HepG2 (cell line): ENCODE results near the gene OR6V1. TPM values are rescaled to one million over a fixed set of nuclear protein-coding genes. Genes with fewer than 3 reads are reported as not detected.

ENCODE experiments used
- ATAC-seq: fragments of 200-7000 bp; cut with Tn5 transposase; 3 replicates; pipeline ENCODE4 v1.9.1; 2020; ENCODE audit warnings: mild to moderate bottlenecking, moderate library complexity
- BruUV-seq: library from RNA; stranded (reverse); fragments of 400-500 nt; replicated peaks from 2 replicates; lab custom pipeline; 2021; lab: Mats Ljungman, UMichigan
- CTCF ChIA-PET: fragments of 300-600 bp; formaldehyde crosslinking; extraction: SDS; loops from one replicate; lab custom pipeline; 2021; ENCODE audit warnings: low total read pairs, inconsistent platforms, low intra/inter-chr PET ratio; lab: Yijun Ruan, JAX
- POLR2A ChIA-PET: fragments of 350-600 bp; sonication (Branson Sonifier 250); formaldehyde crosslinking; loops from one replicate; lab custom pipeline; 2020; ENCODE audit warnings: antibody characterized with exemption, inconsistent platforms; lab: Yijun Ruan, JAX
- DNase-seq: peaks from one replicate; pipeline ENCODE4 v3.0.0-alpha.2; 2015; ENCODE audit warnings: low spot score
- FAIRE-seq: peaks from 3 replicates; lab custom pipeline; 2011; peaks lifted over from hg19 to GRCh38; lab: Jason Lieb, UNC
- H2AFZ ChIP-seq: one replicate; pipeline ENCODE4 v1.6.1; 2011; ENCODE audit warnings: low read length, inconsistent platforms
- H3K27ac ChIP-seq: fragments of 300-600 bp; 3 replicates; pipeline ENCODE4 v1.8.0; 2011; ENCODE audit warnings: mixed run types, mild to moderate bottlenecking, mixed read lengths, low read length, inconsistent platforms; ENCODE audit not compliant: insufficient read depth; ENCODE audit errors: extremely low read length
- H3K27me3 ChIP-seq, 2 experiments: fragments of 200-600 bp in 1 of 2; 2 replicates in 1 of 2; 3 replicates in 1 of 2; pipeline versions ENCODE4 v1.6.0 to v1.8.0; 2011; ENCODE audit warnings: low read length in 2 of 2, mild to moderate bottlenecking in 2 of 2, moderate library complexity in 2 of 2, inconsistent platforms in 1 of 2; ENCODE audit not compliant: insufficient read depth in 2 of 2, control insufficient read depth in 1 of 2
- H3K36me3 ChIP-seq, 2 experiments: fragments of 200-600 bp in 1 of 2; replicated peaks in 1 of 2; 2 replicates in 1 of 2; 3 replicates in 1 of 2; pipeline versions ENCODE4 v1.5.1 to v1.8.0; 2011; ENCODE audit warnings: low read length in 2 of 2, inconsistent platforms in 1 of 2; ENCODE audit not compliant: insufficient read depth in 2 of 2, control insufficient read depth in 1 of 2
- H3K4me1 ChIP-seq: 2 replicates; pipeline ENCODE4 v1.5.1; 2012; ENCODE audit warnings: low read length, inconsistent platforms; ENCODE audit not compliant: insufficient read depth
- H3K4me2 ChIP-seq: 2 replicates; pipeline ENCODE4 v1.6.0; 2011; ENCODE audit warnings: low read depth, low read length, inconsistent platforms
- H3K4me3 ChIP-seq, 3 experiments: fragments of 200-600 bp in 1 of 3; sonication (generic), shearing (Covaris generic) in 1 of 3; replicated peaks in 1 of 3; 2 replicates each; pipeline ENCODE4 v1.5.1; 2011 to 2016; ENCODE audit warnings: low read length in 3 of 3, inconsistent platforms in 2 of 3, low read depth in 2 of 3, mild to moderate bottlenecking in 2 of 3, control low read depth in 1 of 3, mixed read lengths in 1 of 3; ENCODE audit not compliant: insufficient read depth in 1 of 3
- H3K79me2 ChIP-seq: one replicate; pipeline ENCODE4 v1.6.1; 2011; ENCODE audit warnings: low read length, inconsistent platforms; ENCODE audit not compliant: insufficient read depth
- H3K9ac ChIP-seq: 2 replicates; pipeline ENCODE4 v1.6.0; 2011; ENCODE audit warnings: mild to moderate bottlenecking, low read depth, low read length, inconsistent platforms; ENCODE audit not compliant: insufficient read depth
- H3K9me3 ChIP-seq: 2 replicates; pipeline ENCODE4 v1.5.1; 2012; ENCODE audit warnings: mild to moderate bottlenecking, low read length
- H4K20me1 ChIP-seq: 2 replicates; pipeline ENCODE4 v1.6.0; 2011; ENCODE audit warnings: inconsistent platforms, mild to moderate bottlenecking, low read length, moderate library complexity; ENCODE audit not compliant: insufficient read depth
- ATF3 ChIP-seq: sonication (generic); formaldehyde crosslinking; IDR thresholded peaks from 2 replicates; pipeline ENCODE4 v1.4.0; 2020; ENCODE audit warnings: missing genetic modification reagents
- BRD4 ChIP-seq: sonication (generic); formaldehyde crosslinking; IDR thresholded peaks from 2 replicates; pipeline ENCODE4 v1.4.0; 2020; ENCODE audit warnings: missing genetic modification reagents
- DZIP1 ChIP-seq: sonication (generic); formaldehyde crosslinking; IDR thresholded peaks from 2 replicates; pipeline ENCODE4 v1.5.0; 2020; ENCODE audit warnings: mild to moderate bottlenecking, missing genetic modification reagents
- ERF ChIP-seq: IDR thresholded peaks from 2 replicates; pipeline ENCODE4 v1.6.1; 2018; ENCODE audit warnings: missing biosample characterization, missing genetic modification reagents
- ETS1 ChIP-seq: sonication (generic); formaldehyde crosslinking; IDR thresholded peaks from 2 replicates; pipeline ENCODE4 v1.4.0; 2020; ENCODE audit warnings: missing genetic modification reagents
- MED13 ChIP-seq: sonication (generic); formaldehyde crosslinking; IDR thresholded peaks from 2 replicates; pipeline ENCODE4 v1.5.0; 2020; ENCODE audit warnings: missing genetic modification reagents
- MTERF4 ChIP-seq: sonication (generic); formaldehyde crosslinking; IDR thresholded peaks from 2 replicates; pipeline ENCODE4 v1.8.0; 2023; ENCODE audit warnings: mild to moderate bottlenecking, missing genetic modification reagents
- PAXIP1 ChIP-seq: sonication (generic); formaldehyde crosslinking; conservative IDR thresholded peaks from 2 replicates; pipeline ENCODE4 v1.4.0; 2020; ENCODE audit warnings: mild to moderate bottlenecking, missing genetic modification reagents, moderate library complexity
- RNF2 ChIP-seq: fragments of 450-650 bp; conservative IDR thresholded peaks from 2 replicates; pipeline ENCODE4 v1.6.1; 2016; ENCODE audit warnings: low read depth
- SMAD1 ChIP-seq: sonication (generic); formaldehyde crosslinking; IDR thresholded peaks from 2 replicates; pipeline ENCODE4 v1.4.0; 2020; ENCODE audit warnings: missing genetic modification reagents, low read depth, mild to moderate bottlenecking, borderline replicate concordance
- STAT6 ChIP-seq: sonication (generic); formaldehyde crosslinking; IDR thresholded peaks from 2 replicates; pipeline ENCODE4 v1.4.0; 2020; ENCODE audit warnings: missing genetic modification reagents, mild to moderate bottlenecking, borderline replicate concordance
- ZFP41 ChIP-seq: sonication (generic); formaldehyde crosslinking; IDR thresholded peaks from 2 replicates; pipeline ENCODE4 v1.4.0; 2020; ENCODE audit warnings: mild to moderate bottlenecking, missing genetic modification reagents, borderline replicate concordance
- ZNF460 ChIP-seq: sonication (generic); formaldehyde crosslinking; IDR thresholded peaks from 2 replicates; pipeline ENCODE4 v1.5.1; 2020; ENCODE audit warnings: missing genetic modification reagents, mild to moderate bottlenecking, borderline replicate concordance
- ZNF841 ChIP-seq: sonication (generic); formaldehyde crosslinking; IDR thresholded peaks from 2 replicates; pipeline ENCODE4 v1.8.1; 2023; ENCODE audit warnings: missing genetic modification reagents, borderline replicate concordance
- in situ Hi-C: cut with HindIII; loops from 2 replicates; pipeline ENCODE4 v1.10.0; 2017; ENCODE audit warnings: low pct_unique_long_range_greater_than_20kb; ENCODE audit not compliant: extremely low pct_ligation_motif_present
- intact Hi-C: fragments of 100-400 bp; cut with micrococcal nuclease; formaldehyde crosslinking; loops from one replicate; pipeline ENCODE4 v1.10.0; 2022; ENCODE audit not compliant: unreplicated experiment
- polyA plus RNA-seq, 8 experiments: library from polyadenylated mRNA; depleted of rRNA in 3 of 8; stranded (reverse) in 7 of 8; unstranded in 1 of 8; fragments of >200 nt; fragmentation: Illumina TruSeq in 4 of 8; extraction: Trizol in 4 of 8; gene quantifications; 2 replicates each; pipeline versions ENCODE4 v1.2.1 to v1.2.3, GENCODE V29; 2011 to 2016; ENCODE audit warnings: low read depth in 4 of 8, missing spikeins in 1 of 8, mixed read lengths in 1 of 8; ENCODE audit not compliant: insufficient read depth in 1 of 8
- total RNA-seq, 5 experiments: library from RNA; depleted of rRNA; stranded (reverse); fragments of >200 nt; fragmentation: Illumina TruSeq; extraction: Trizol; gene quantifications; 2 replicates each; pipeline ENCODE4 v1.2.3, GENCODE V29; 2016; ENCODE audit warnings: low read depth in 1 of 5

OR6V1 gene
- total and polyA plus RNA-seq, 2 of the 13 experiments (the other 11 are each of a cell fraction or from before 2014, with no cell fraction given) = not detected

- Histone ChIP-seq H3K36me3 (no peaks in the 10 kb centered on the region), H2AFZ (no peak overlapping the region), H3K9me3 (no peaks in the 10 kb centered on the region), H3K4me2 (no peak overlapping the region), H3K9ac (no peak overlapping the region), H3K4me1 (no peaks in the 10 kb centered on the region), H3K27me3 (no peaks in the 10 kb centered on the region; a peak in 1 of 5 replicates), H3K4me3 (no peak overlapping the region), H3K79me2 (no peaks in the 10 kb centered on the region), H4K20me1 (no peaks in the 10 kb centered on the region), H3K27ac (no peak overlapping the region)
- intact Hi-C loops = no loop called here
- in situ Hi-C loops = no loop called here
- no TSS peak for BruUV-seq
- DNase-seq (no peak), ATAC-seq (no peak), FAIRE-seq (no peak)
- CTCF ChIA-PET = no interaction called here
- POLR2A ChIA-PET = no interaction called here
- TF ChIP-seq RNF2 (no peak), STAT6 (no peak), ERF (CRISPR knock-in tag) (no peak), DZIP1 (CRISPR knock-in tag) (no peak), ZFP41 (CRISPR knock-in tag) (no peak), MED13 (CRISPR knock-in tag) (no peak), ATF3 (CRISPR knock-in tag) (no peak), PAXIP1 (no peak), ZNF841 (CRISPR knock-in tag) (no peak), SMAD1 (CRISPR knock-in tag) (no peak), BRD4 (CRISPR knock-in tag) (no peak), MTERF4 (no peak), ETS1 (CRISPR knock-in tag) (no peak), ZNF460 (CRISPR knock-in tag) (no peak)
Measured at GRCh38 chr7:143055754-143056153, 3.6 kb downstream of the OR6V1 start.
